Stimulated activated CD4-positive, alpha-beta T cell treated with anti-CD3 and anti-CD28 coated beads, TNF-alpha, amount 100 ng/mL, for 24 hours (primary cell): ENCODE measurements around the gene TMEM212.

Experiments used
- DNase-seq, 3 experiments: peaks; one replicate each; pipeline ENCODE4 v3.0.0-alpha.2; 2020; ENCODE audit warnings: low read depth in 3 of 3

Gene TMEM212

DNA sequence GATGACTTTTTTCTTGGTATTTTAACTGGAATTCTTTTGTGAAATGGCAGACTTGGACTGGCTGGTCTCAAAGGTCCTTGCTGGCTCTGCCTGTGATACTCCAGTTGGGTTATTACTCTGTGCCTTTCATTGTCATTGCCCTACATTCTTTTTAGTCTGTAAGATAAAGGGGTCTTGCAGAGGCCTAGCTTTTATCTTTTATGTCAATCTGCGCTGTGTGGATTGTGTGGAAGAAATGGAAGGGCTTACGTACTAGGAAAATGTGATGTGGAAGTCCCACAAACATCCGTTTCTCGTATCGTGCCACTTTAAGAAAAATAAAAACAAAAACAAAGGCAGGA is 8.7 kb upstream of the TMEM212 start:
- no peak for DNase-seq

- no peak for DNase-seq
Measured at GRCh38 chr3:171835116-171835515, 8.0 kb upstream of the TMEM212 start.

DNA sequence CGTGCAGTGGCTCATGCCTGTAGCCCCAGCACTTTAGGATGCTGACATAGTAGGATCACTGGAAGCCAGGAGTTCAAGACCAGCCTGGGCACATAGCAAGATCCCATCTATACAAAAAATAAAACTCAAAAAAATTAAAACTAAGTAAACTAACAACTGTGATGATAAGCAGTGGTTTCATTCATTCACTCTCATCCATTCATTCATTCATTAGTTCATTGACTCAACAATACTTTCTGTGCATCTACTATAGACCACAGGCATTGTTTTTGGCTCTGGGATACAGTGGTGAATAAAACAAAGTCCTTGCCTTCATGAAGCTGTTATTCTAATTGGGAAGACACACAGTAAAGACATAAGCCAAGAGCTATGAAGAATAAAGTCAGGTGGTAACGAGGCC is 7.5 kb upstream of the TMEM212 start:
- no peak for DNase-seq

- no peak for DNase-seq
Measured at GRCh38 chr3:171836855-171837254, 6.3 kb upstream of the TMEM212 start.

GRCh38 chr3:171837698-171838097 is 5.5 kb upstream of the TMEM212 start:
- no peak for DNase-seq

DNA sequence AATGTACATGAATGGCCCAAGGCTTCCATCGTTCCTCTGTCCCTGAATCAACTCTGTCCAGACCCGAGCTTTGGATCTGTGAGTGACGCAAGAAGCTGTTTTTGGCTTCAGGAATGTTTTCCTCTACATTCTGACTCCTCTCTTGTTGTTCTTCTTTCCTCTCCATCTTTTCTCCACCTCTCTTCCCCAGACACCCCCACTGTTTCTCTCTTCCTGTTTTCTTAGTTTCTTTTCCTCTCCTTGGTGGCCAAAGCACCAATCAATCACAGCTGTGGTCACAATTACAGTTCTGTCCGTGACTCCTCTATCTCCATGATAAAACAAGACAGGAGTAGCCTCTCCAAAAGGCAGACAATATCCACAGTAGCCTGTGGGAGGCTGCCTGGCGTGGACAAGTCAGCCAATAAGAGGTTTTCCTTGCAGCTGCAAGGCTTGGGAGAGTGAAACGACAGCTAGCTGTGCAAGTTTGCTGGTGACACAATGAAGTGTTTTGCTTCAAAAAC is 4.9 kb upstream of the TMEM212 start:
- DNase-seq: no peak

- no peak for DNase-seq
Measured at GRCh38 chr3:171839270-171839669, 3.9 kb upstream of the TMEM212 start.

DNA sequence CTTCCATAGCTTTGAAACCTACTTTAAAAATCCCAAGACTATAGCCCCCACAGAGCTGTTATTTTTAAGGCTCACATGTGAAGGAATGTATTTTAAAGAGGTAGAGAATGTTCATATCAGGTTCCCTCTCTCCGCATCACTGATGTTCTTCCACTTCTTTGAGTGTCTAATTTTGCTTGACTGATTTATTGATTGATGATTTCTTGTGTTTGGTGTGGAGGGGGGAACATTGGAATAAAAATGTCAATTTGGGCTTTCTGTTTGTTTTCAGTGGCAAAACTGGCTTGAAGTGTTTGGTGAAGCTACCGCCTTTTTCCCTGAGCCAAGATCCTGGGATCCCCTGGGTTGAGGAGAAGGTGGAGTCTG is 2.7 kb upstream of the TMEM212 start:
- no peak for DNase-seq

DNA sequence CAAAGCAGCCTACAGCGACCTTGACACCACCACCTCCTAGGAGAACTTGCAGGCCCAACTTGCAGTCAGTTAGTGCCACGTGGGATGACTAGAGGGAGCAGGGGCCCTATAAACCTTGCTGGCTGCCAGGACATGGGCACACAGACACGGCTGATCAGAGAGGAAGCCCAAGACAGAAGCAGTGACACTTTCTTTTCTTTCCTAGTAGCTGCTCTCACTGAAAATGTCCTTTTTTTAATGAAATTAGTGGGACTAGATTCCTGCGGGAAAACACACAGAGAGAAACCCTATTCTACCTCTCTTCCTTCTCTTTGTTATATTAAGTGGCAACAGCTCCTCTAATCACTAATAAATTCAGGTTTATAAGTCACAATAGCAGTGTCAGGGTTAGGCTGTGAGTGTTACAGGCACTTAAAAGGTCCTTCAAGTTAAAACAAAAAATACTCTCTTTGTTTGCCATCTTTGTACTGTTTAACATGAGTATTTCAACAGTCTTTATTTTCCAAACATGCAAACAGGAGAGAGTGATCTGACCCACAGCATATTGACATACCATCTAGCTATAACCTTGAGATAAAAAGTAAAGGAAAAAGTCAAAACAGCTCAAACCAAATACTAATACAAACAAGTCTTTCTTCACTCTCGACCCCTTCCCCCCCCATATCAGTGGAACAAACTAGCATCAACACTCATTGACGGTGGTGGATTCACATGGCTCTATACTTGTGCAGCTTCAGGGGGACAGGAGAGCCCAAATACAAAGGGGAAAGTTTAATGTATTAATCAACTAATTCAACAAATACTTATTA is 2.1 kb upstream of the TMEM212 start:
- no peak for DNase-seq

DNA sequence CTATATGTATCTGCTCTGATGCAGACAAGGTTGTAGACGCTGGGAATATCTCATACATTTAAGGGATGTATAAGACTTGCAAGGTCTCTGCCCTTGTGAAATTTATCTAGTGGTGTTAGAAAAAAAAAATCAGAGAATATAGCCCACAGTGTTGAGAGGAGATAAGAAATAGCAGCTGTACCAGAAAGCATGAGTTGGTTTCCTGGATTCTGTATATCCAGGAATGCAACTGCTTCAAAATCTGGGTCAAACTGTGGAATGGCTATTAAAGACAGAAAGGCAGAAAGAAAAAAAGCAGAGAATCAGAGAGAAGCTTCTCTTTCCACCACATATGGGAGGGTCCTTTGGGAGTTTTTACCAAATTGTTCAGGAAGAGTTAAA is 1.5 kb upstream of the TMEM212 start:
- no peak for DNase-seq

DNA sequence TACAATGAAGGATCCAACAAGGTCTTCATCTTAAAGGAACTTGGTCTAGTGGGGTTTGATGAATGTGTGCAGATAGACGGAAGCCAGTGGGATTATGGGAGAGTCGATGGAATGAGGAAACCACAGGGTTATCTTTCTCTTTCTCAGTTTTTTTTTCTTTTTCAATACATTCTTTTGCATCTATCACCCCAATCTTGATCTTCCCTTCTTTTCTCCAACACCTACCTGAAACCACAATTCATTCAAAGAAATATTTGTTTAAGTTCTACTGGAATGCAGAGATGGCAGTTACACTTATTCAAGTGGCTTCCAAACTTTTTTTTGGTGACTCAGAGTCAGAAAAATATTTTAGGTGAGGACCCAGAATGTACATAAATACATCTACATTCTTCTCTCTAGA is 1.7 kb downstream of the TMEM212 start:
- no peak for DNase-seq

- no peak for DNase-seq
Measured at GRCh38 chr3:171845481-171846284, 2.5 kb downstream of the TMEM212 start.

DNA sequence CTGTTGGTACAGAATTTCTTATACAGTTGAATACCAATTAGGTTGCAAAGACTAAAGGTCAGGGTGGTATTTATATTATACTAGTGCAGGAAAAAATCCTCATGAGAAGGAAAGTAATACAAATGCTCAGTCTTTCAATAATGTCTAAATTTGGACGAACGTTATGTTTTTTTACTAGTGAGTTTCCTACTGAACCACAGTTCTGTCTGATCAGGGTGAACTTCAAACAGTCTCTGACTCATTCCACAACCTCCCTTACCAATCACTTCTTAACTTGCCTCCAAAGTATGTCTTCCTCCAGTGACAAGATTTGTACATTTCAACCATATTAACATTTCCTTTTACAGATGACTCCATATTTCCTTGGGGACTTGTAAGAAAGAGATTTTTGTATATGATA is 3.4 kb downstream of the TMEM212 start:
- DNase-seq: no peak

DNA sequence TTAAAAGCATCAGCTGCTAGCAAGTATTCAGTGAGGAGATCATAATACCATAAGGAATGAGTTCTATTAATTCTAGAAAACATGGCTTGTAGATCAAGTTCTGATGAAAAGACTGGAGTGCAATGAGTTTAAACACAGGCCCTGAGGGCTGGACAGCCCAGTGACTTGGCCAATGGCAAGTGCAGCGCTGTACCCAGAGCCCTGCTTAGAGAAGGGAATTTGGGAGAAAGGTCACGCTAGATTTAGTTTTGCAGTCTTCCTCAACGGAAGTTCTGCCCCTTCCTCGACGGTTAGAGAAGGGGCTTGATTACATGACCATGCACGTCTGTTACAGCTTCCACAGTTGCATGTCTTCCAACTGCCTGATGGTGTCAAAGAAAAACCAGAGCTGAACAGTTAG is 4.0 kb downstream of the TMEM212 start:
- no peak for DNase-seq

GRCh38 chr3:171847595-171848259 is 4.6 kb downstream of the TMEM212 start:
- no peak for DNase-seq

DNA sequence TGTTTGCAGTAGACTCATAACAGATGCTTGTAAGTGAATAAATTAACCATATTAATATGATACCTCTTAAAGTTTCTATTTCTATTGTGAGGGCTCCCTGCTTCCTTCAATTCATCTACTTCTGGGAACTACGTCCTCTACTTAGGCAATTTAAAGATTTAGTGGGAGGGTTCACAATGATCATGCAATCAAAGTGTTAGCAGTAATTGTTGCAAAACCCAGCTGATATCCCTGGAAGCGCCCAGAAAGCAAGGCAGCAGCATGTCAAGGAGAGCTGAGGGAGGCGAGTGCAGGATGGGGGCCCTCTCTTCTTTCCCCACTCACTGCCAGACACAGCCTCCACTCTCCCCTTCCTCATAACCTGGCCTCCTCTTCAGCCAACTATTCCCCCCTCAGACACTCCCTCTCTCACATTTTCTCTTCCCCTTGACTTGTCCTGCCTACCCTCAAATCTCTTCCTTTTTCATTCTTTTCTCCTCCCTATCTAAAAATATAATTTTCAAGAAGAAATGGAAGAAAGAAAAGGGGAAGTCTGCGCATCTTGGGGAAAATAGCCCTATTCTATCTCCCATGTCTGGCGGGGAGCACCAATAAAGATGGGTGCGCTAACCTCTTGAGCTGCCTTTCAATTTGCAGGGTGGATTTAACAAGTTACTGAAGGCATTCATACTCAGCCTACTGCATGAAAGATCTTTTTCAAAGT is 6.6 kb downstream of the TMEM212 start:
- DNase-seq: no peak

GRCh38 chr3:171850320-171850959 is 7.3 kb downstream of the TMEM212 start:
- no peak for DNase-seq

DNA sequence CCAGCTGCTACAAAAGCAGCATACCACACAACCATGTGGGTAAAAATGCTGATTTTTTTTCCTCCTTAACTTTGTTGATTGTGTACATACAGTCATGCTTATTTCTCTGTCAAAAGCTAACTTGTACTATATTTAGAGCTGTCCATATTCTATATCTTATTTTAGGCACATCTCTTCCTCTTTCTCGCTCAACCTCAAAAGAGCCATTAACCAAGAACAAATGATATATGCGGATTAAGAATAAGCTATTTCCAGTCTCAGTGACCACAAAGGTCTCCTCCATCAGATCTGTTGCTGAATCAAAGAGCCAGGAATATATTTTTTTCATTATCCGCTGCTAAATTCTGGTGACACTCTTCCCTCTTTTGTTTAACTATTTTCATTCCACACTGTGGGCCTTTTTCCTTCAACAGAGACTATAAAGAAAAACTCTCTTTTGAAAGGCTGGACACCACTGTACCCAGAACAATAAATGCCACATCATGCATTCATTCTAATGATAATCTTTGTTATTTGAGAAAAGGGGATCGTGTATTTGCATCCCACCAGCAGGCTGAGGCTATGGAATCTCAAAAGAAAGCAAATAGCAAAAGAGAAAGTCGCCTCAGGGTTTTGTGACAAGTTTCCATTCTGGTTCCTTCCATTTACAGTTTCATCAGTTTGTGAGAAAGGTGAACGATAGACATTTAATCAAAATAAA is 8.0 kb downstream of the TMEM212 start:
- DNase-seq: no peak

DNA sequence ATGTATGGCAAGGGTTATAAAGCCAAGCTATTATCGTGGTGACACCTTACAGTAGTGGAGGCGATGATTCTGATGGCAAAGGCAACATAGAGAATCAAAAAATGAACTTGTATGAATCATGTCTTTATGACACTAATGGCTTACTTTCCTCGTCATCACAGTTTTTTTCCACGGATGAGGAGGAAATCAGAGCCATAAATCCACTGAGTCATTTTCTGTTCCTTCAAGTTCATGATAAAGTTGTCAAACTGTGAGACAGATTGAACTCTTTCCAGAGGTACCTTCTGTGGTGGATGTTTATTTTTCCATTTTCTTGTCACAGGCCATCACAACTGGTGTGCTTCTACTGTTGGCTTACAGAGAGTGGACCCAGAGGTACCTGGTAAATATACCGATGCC is 8.5 kb downstream of the TMEM212 start:
- DNase-seq: no peak

DNA sequence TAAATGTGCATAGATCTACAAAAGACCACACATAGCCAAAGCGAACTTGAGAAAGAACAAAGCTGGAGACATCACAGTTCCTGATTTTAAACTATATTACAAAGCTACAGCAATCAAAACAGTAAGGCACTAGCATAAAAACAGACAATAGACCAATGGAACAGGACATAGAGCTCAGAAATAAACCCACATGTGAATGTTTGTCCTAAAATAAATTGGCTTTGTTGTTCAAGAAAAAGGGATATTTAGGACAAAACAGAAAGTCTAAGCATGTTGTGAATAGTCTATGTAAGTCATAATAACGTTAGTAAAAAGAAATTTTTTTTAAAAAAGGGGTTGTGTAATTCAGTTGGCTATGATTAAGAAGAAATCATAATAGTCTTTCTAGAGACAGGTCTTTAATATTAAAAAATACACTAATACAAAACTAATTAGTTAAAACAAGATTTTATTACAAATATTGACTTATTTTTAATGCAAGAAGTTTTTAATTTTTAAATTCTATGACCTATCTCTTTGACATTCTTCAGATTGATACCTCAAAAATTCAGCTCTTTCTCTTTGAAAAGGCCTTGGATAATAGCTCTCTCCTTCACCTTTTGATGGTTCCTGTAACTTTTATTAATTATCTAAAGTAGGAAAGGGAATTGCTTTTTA is 11.6 kb downstream of the TMEM212 start:
- DNase-seq: no peak
